ENCODE measurements around the gene TMEM45B.
"Not testable (repeated sequence)": the region's sequence is repeated elsewhere in the genome, so short reads cannot be mapped to it uniquely, and the experiment has no call there.

Gene TMEM45B

DNA sequence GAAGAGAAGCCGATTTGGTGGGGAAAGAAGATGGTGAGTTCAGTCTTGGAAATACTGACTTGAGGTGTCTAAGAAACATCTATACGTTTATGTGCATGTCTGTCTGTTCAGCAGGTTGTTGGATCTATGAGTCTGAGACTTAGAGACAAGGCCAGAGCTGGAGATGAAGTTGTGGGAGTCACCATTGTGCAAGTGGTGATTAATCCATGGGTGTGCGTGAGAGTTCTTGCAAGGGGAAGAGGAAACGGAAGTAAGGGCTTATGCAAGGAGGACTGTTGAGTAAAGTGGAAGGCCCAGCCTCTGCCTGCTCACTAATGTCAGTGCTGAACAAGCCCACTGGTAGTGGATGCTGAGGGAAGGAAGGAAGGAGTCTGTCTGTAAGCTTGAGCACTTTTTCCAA is 9.7 kb downstream of the TMEM45B start:
- peak overlapping the region; percentile 49; the same call in 1 of the 2 replicates for H3K27ac ChIP-seq
- TF ChIP-seq, protein P1, sequence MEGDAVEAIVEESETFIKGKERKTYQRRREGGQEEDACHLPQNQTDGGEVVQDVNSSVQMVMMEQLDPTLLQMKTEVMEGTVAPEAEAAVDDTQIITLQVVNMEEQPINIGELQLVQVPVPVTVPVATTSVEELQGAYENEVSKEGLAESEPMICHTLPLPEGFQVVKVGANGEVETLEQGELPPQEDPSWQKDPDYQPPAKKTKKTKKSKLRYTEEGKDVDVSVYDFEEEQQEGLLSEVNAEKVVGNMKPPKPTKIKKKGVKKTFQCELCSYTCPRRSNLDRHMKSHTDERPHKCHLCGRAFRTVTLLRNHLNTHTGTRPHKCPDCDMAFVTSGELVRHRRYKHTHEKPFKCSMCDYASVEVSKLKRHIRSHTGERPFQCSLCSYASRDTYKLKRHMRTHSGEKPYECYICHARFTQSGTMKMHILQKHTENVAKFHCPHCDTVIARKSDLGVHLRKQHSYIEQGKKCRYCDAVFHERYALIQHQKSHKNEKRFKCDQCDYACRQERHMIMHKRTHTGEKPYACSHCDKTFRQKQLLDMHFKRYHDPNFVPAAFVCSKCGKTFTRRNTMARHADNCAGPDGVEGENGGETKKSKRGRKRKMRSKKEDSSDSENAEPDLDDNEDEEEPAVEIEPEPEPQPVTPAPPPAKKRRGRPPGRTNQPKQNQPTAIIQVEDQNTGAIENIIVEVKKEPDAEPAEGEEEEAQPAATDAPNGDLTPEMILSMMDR (conservative IDR thresholded peaks at IDR 0.05; ENCODE audit: low read depth), result no peak
- ChIA-PET CTCF (no interaction called here), POLR2A (ENCODE audit: low non-redundant PET) (no interaction called here)
- DNase-seq (ENCODE audit: low spot score), result peak; percentile 67

DNA sequence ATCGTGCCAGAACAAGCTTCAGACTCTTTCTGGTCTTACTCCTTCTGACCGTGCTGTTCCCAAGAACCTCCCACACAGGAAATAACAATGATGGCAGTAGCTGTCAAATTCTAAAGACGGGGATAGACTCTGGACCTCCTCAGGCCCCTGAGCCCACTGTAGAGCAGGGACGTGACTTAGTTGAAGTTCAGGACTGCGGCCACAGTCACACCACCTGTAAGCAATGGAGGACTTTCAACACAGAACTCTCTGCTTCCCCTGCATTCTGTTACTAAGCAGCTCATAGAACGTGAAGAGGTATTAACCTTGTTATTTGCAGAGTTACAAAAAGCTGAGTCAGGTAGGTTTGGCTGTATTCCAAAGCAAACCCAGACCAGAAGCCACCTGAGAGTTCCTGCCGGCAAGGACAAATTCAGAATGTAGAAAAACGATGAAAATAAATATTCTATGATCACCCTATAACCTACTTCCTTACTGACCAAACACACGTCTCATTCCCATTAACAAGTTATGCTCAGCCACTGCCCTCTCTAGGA is 12.7 kb downstream of the TMEM45B start:
- TF ChIP-seq, protein P1 (conservative IDR thresholded peaks at IDR 0.05; ENCODE audit: low read depth), result no peak
- POLR2A ChIA-PET (ENCODE audit: low non-redundant PET), result no interaction called here
- peak overlapping the region; percentile 69 for H3K27ac ChIP-seq
- DNase-seq (ENCODE audit: low spot score), result no peak
- CTCF ChIA-PET, result no interaction called here

DNA sequence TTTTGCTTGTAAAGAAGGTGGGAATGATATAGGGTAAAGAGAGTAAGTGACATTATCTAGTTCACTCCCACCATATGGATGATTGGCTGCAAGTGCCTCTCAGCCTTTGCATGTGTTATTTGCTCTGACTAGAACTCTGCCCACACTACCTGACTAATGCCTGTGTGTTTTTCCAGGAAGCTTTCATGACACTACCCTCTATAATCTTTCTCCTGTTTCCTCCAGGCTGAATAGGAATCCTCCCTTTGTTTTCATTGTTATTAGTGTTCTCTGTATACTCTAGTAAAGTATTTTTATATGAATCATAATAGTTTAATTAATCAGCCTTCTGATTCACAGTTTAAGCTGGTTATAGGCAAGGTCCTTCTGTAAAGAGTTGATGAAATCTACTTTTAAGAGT is 13.8 kb downstream of the TMEM45B start:
- H3K27ac ChIP-seq; CTCF ChIA-PET; POLR2A ChIA-PET (ENCODE audit: low non-redundant PET): not testable (repeated sequence)
- DNase-seq (ENCODE audit: low spot score), result peak; percentile 65

DNA sequence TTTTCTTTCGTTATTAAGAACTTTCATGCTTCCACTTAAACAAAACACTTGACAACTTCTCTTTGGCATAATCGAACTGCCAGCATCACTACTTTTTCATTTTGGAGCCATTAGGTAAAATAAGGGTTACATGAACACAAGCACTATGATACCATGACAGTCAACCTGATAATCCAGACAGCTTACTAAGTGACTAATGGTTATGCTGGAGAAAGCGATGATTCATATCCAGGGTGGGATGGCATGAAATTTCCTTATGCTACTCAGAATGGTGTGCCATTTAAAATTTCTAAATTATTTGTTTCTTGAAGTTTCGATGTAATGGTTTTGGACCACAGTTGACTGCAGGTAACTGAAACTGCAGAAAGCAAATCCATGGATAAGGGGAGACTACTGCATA is 15.6 kb downstream of the TMEM45B start:
- DNase-seq (ENCODE audit: low spot score); H3K27ac ChIP-seq; CTCF ChIA-PET; POLR2A ChIA-PET (ENCODE audit: low non-redundant PET): not testable (repeated sequence)

DNA sequence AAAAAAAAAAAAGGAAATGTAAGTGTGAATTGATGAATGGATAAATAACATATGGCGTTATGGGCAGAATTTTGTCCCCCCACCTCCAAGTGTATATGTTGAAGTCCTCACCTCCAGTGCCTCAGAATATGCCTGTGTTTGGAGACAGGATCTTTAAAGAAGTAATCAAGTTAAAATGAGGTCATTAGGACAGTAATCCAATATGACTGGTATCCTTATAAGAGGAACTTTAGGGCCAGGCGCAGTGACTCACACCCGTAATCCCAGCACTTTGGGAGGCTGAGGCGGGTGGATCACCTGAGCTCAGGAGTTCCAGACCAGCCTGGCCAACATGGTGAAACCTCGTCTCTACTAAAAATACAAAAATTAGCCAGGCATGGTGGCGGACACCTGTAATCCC is 17.6 kb downstream of the TMEM45B start:
- POLR2A ChIA-PET (ENCODE audit: low non-redundant PET); H3K27ac ChIP-seq; DNase-seq (ENCODE audit: low spot score): not testable (repeated sequence)
- CTCF ChIA-PET, result interaction anchor here (0.7 kb wide), 1 partner anchor 14 kb away, joined by 3 read pairs; no protein-coding TSS in a partner anchor

DNA sequence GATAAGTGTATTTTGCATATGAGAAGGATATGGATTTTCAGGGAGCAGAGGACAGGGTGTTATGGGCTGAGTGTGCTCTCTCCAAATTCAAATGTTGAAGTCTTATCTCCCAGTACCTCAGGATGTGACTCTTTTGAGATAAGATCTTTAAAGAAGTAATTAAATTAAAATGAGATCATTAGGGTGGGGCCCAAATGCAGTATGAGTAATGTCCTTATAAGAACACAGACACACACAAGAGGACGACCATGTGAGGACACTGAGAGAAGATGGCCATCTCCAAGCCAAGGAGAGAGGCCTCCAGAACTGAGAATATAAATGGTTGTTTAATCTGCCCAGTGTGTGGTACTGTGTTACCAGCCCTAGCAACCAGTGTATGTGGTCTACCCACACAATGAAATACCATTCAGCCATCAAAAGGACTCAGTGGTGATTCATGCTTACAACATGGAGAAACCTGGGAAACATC is 20.8 kb downstream of the TMEM45B start:
- H3K27ac ChIP-seq; DNase-seq (ENCODE audit: low spot score); CTCF ChIA-PET; POLR2A ChIA-PET (ENCODE audit: low non-redundant PET): not testable (repeated sequence)

DNA sequence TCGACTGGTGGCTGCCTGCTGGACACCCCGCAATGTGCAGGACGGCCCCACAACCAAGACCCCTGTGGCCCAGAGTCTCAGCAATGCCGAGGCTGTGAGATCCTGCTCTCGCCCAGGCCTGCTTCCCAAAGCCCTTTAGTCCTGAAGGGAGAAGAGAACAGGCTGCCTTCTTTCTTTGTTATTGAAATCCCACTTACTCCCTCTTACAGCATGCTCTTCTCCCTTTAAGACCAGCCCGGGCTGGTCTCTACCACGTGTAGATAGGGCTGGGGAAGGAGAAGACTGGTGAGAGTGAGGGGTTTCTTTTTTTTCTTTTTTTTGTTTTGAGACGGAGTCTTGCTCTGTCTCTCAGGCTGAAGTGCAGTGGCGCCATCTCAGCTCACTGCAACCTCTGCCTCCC is 21.3 kb downstream of the TMEM45B start:
- CTCF ChIA-PET, result no interaction called here
- DNase-seq (ENCODE audit: low spot score), result no peak
- H3K27ac ChIP-seq, result no peak overlapping the region
- POLR2A ChIA-PET (ENCODE audit: low non-redundant PET), result no interaction called here
- TF ChIP-seq, protein P1 (conservative IDR thresholded peaks at IDR 0.05; ENCODE audit: low read depth), result no peak

DNA sequence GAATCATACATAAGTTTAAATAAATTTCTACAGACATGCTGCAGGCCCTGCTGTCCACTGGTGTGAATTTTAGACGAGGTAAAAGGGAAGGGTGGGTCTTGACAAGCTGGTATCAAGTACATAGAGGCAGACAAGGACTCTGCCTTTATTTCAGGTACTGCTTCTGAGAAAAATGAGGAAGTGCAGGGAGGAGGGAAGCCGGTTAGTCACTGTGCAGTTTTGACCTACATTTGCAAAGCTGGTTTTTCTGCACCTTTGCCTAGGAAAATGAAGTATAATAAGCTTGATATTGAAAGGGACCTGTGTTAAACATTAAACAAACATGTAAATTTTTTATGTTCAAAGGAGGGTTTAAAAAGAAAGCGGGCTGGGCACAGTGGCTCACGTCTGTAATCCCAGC is 24.6 kb downstream of the TMEM45B start:
- DNase-seq (ENCODE audit: low spot score), result no peak
- POLR2A ChIA-PET (ENCODE audit: low non-redundant PET), result no interaction called here
- TF ChIP-seq, protein P1 (conservative IDR thresholded peaks at IDR 0.05; ENCODE audit: low read depth), result no peak
- H3K27ac ChIP-seq, result no peak overlapping the region
- CTCF ChIA-PET, result no interaction called here

DNA sequence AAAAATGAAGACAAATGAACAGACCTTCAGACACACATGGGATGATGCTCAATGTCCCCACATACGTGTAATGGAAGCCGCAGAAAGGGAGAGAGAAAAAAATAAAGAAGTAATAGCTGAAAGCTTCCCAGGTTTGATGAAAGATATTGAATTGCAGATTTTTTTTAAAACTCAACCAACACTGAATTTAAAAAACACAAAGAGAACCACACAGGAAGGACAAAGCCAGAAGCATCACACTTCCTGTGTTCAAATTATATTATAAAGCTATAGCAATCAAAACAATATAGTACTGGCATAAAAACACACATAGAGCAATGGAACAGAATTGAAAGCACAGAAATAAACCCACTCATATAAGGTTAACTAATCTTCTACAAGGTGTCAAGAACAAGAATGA is 26.5 kb downstream of the TMEM45B start:
- TF ChIP-seq, protein P1 (conservative IDR thresholded peaks at IDR 0.05; ENCODE audit: low read depth), result no peak
- no peak for DNase-seq (ENCODE audit: low spot score)
- POLR2A ChIA-PET (ENCODE audit: low non-redundant PET), result no interaction called here
- H3K27ac ChIP-seq, result no peak overlapping the region
- CTCF ChIA-PET, result interaction anchor here (0.6 kb wide), 1 partner anchor 376 kb away, joined by 3 read pairs; no protein-coding TSS in a partner anchor

Measured in RWPE1 (cell line).